22Rv1 (cell line): ENCODE results near the gene PRKCE.

ENCODE experiments used
- H3K27ac ChIP-seq: fragments of 450-650 bp; 2 replicates; pipeline ENCODE4 v1.5.1; 2017
- CTCF ChIP-seq: fragments of 450-650 bp; IDR thresholded peaks from 2 replicates; pipeline ENCODE4 v1.5.1; 2017; ENCODE audit warnings: mild to moderate bottlenecking
- ZFX ChIP-seq: fragments of 450-650 bp; IDR thresholded peaks from 2 replicates; pipeline ENCODE4 v1.6.1; 2017; ENCODE audit warnings: antibody characterized with exemption, borderline replicate concordance

PRKCE gene

DNA sequence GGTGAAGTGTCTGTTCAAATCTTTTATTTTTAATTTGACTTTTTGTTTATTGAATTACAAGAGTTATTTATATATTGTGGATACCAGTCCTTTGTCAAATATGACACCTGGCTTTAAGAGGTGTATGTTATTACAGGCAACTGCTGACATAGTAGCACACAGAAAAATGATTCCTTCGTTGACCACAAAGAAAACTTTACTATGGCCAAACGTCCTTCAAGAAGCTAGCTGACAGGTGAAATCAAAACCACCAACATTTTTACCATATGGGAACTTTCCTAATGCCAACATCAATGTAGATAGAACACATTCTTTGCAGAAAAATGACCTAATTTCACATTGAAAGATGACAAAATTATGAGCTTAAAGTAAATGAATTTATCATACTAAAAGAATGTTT, 34.0 kb upstream of the PRKCE start:
- H3K27ac ChIP-seq = no peak overlapping the region
- TF ChIP-seq CTCF (no peak), ZFX (no peak)

- TF ChIP-seq ZFX = no peak
- no peak for TF ChIP-seq CTCF
- H3K27ac ChIP-seq = no peak overlapping the region
Observed at GRCh38 chr2:45622336-45623075, 29.0 kb upstream of the PRKCE start.

GRCh38 chr2:45623098-45623497, 28.4 kb upstream of the PRKCE start:
- TF ChIP-seq CTCF (no peak), ZFX (no peak)
- H3K27ac ChIP-seq = no peak overlapping the region

DNA sequence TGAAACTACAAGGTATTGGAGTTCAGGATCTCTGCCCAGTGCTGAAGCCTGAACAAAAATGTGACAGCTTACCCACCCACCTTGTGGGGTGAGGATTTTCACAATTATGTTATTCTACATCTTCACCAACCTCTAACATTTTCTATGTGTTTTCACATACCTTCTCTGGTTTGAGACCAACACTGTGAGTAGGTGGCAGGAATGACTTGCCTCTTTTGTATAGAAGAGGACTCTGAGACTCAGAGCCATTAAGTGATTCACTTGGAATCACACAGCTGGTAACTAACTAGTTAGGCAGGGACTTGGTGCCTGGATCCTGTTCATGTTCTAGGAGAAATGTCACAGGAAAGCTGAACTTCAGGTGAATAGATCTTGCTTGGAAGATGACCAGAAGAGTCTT, 25.7 kb upstream of the PRKCE start:
- TF ChIP-seq CTCF (no peak), ZFX (no peak)
- no peak overlapping the region for H3K27ac ChIP-seq

DNA sequence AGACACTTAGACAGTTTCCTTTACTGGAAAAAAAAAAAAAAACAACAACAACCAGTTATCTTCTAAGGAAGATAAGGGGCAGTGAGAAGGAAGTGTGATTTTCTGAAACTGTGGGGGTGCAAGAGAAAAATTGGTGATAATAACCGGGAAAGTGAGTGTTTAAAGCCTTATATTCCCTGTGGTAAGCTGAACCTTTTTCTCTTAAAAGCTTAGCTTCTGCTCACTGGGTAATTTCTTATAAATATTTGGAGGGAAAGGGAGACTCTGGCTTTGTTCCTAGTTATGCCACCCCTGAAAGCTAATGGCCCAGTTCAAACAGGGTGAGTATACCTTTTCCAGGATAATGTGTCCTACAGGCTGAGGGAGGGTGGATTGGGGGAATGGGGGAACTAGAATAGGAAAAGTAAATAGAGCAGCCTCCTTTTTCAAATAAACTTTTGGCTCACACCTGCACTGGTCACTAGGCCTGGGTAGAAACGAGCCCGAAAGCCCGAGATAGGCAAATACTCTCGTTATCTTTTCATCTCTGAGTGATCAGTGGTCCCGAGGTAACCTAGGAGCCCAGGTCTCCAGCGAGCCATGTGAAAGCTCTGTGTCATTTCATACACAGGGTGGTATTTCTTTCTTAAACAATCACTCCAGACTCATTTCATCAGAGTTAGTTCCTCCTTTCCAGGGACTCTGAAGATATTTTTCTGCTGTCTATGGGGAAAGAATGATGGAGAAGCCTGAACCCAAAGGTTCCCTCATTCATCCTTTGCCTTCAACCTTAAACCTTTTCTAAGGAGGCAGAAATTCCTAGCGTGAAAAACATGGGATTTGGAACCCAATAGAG, 24.9 kb upstream of the PRKCE start:
- no peak for TF ChIP-seq CTCF
- TF ChIP-seq ZFX = no peak
- H3K27ac ChIP-seq = no peak overlapping the region

GRCh38 chr2:45627911-45628310, 23.6 kb upstream of the PRKCE start:
- H3K27ac ChIP-seq = no peak overlapping the region
- TF ChIP-seq ZFX (no peak), CTCF (no peak)

DNA sequence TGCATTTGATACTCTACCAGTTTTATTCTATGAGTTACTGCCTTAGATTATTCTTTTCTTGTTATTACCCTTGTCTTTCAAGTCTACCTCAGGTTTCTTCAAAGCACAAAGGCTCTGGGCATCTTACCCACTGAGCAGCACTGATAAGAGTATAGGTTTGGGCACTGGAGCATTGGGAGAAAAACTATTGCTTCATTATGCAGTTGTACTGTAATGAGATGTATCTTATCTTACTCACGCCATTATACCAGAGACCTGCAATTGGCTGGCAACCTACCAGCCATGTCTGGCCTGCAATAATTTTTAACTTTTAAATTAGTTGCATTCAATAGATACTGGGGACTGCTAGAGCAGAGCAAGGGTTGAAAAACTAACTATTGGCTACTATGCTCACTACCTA, 21.5 kb upstream of the PRKCE start:
- H3K27ac ChIP-seq = no peak overlapping the region
- TF ChIP-seq ZFX (no peak), CTCF (no peak)
